NCI-H774 (cell line): Measurements from ENCODE around the gene ZNF468.
"Not testable (repeated sequence)": the region's sequence is repeated elsewhere in the genome, so short reads cannot be mapped to it uniquely, and the experiment has no call there.

ENCODE experiments used
- DNase-seq: peaks from one replicate; lab custom pipeline; 2025; lab: John Stamatoyannopoulos, UW

Gene ZNF468

GRCh38 chr19:52825765-52826164 is 31.7 kb downstream of the ZNF468 start:
- no peak for DNase-seq

GRCh38 chr19:52823676-52824075 is 33.7 kb downstream of the ZNF468 start:
- DNase-seq: no peak

GRCh38 chr19:52821204-52821960 is 36.0 kb downstream of the ZNF468 start, which contains the start of gene ZNF28:
ZNF28 (minus strand) TSS chr19:52821633; CDS start chr19:52817958, 3,675 bp downstream.
- peak; percentile 51 for DNase-seq

GRCh38 chr19:52820472-52821203 is 36.8 kb downstream of the ZNF468 start:
- DNase-seq: not testable (repeated sequence)

GRCh38 chr19:52809801-52810200 is 47.6 kb downstream of the ZNF468 start:
- no peak for DNase-seq

GRCh38 chr19:52799950-52800640 is 57.3 kb downstream of the ZNF468 start:
- not testable (repeated sequence) for DNase-seq

- no peak for DNase-seq
These were observed 68.0 kb downstream of the ZNF468 start for GRCh38 chr19:52789440-52789839.
